ENCODE data around the gene NANOG.

- TF ChIP-seq CTCF (conservative IDR thresholded peaks at IDR 0.05) = no peak
- TF ChIP-seq ZFX (IDR thresholded peaks at IDR 0.05) = no peak
Observed at GRCh38 chr12:7769999-7770398, 19.2 kb upstream of the NANOG start.
